ENCODE measurements around the gene IBA57. TPM values are rescaled to one million over a fixed set of nuclear protein-coding genes. Genes with fewer than 3 reads are reported as not detected.

The IBA57 gene
- total and polyA plus RNA-seq, 2 of the 8 experiments (the other 6 are each of a cell fraction or from before 2014, with no cell fraction given) = 2.6 to 5.9 TPM

DNA sequence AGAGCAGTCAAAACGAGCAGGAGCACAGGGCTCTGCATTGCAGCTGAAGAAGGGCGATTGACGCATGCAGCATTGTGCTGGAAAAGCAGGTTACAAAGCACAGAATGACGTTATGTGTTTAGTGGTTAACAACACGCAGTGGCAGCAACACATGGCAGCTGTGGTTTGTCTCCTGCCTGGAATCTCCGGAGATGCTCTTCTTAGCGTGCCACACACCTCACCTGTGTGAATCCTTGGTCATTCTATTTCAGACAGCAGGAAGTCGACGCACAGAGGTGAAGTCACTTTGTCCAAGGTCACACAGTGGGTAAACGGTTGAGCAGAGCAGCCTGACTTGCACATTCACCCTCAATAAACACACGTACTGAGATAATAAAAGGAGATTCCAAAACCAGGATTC is 56.9 kb downstream of the IBA57 start:
- H3K79me1 ChIP-seq (ENCODE audit: low read depth, low read length) = peaks cover 11% of the 10 kb centered on the region
- ChIA-PET CTCF (ENCODE audit: partially characterized antibody) (interaction anchor here (0.8 to 1.6 kb wide), 4 partner anchors 8 to 14 kb away, joined by 3 to 4 read pairs (median 4); no protein-coding TSS in a partner anchor), POLR2A (ENCODE audit: partially characterized antibody) (interaction anchor here (2.8 kb wide), 1 partner anchor 9 kb away, joined by 10 read pairs; no protein-coding TSS in a partner anchor)
- no peak overlapping the region for H4K5ac ChIP-seq (ENCODE audit: insufficient read length, low read depth, low read length)
- no peaks in the 10 kb centered on the region for H3K27me3 ChIP-seq (replicated peaks in 1 of 4; ENCODE audit: control insufficient read depth in 3 of 4, extremely low read depth in 1 of 4, insufficient read depth in 3 of 4, low read length in 3 of 4)
- H3K79me2 ChIP-seq (ENCODE audit: control insufficient read depth in 1 of 2, insufficient read depth in 2 of 2, low read length in 2 of 2) = no peaks in the 10 kb centered on the region
- peaks cover 0 to 3% of the 10 kb centered on the region in 2 experiments; a peak in 1 of 4 replicates for H3K9me3 ChIP-seq (ENCODE audit: insufficient read depth in 2 of 2, low read depth in 1 of 2, low read length in 1 of 2)
- no peak overlapping the region for H3K4ac ChIP-seq (replicated peaks; ENCODE audit: insufficient read length, low read depth, low read length)
- no peak overlapping the region for H3K4me3 ChIP-seq (ENCODE audit: extremely low read depth in 1 of 4, insufficient read depth in 2 of 4, low read depth in 3 of 4, low read length in 4 of 4)
- H4K20me1 ChIP-seq (replicated peaks in 1 of 2; ENCODE audit: control insufficient read depth in 1 of 2, insufficient read depth in 2 of 2, low read length in 2 of 2) = peaks cover 0 to 16% of the 10 kb centered on the region in 2 experiments
- no peak overlapping the region for H4K91ac ChIP-seq (replicated peaks; ENCODE audit: insufficient read length, low read length)
- no peaks in the 10 kb centered on the region; a peak in 1 of 7 replicates for H3K4me1 ChIP-seq (replicated peaks in 1 of 4; ENCODE audit: control insufficient read depth in 3 of 4, insufficient read depth in 4 of 4, low read length in 3 of 4)
- no peak overlapping the region for H3K18ac ChIP-seq (ENCODE audit: extremely low read depth, low read length)
- FAIRE-seq (no peak), DNase-seq (ENCODE audit: low read depth in 1 of 2, low spot score in 2 of 2) (peak in 1 of 2 experiments; percentile 10)
- H2BK12ac ChIP-seq (ENCODE audit: low read depth, low read length) = no peak overlapping the region
- no peak overlapping the region for H2BK120ac ChIP-seq (replicated peaks; ENCODE audit: low read depth, low read length)
- H3K14ac ChIP-seq (ENCODE audit: insufficient read length) = no peak overlapping the region
- no peak overlapping the region for H2AFZ ChIP-seq (ENCODE audit: low read length)
- no peak overlapping the region for H2BK20ac ChIP-seq (ENCODE audit: low read length)
- H3K23me2 ChIP-seq (ENCODE audit: low read depth, low read length) = no peaks in the 10 kb centered on the region; the same call in 1 of the 2 replicates
- WGBS, 2 experiments (ENCODE audit: extremely low coverage in 1 of 2, insufficient coverage in 1 of 2, insufficient read length in 1 of 2, insufficient replicate concordance in 2 of 2, low coverage in 1 of 2, low lambda C conversion rate in 2 of 2, missing lambda C conversion rate in 1 of 2) = 88% methylated on average over 11 of the region's 11 CpGs; no CpG with 5 or more reads in 1 of the 2 experiments
- no peak overlapping the region for H2AK5ac ChIP-seq (ENCODE audit: low read depth, low read length)
- no peak overlapping the region for H4K8ac ChIP-seq (ENCODE audit: extremely low read depth, insufficient read depth, low read length)
- no peak overlapping the region for H3K9ac ChIP-seq (replicated peaks in 1 of 4; ENCODE audit: extremely low read depth in 1 of 4, low read depth in 3 of 4, low read length in 3 of 4)
- TF ChIP-seq, protein P1, sequence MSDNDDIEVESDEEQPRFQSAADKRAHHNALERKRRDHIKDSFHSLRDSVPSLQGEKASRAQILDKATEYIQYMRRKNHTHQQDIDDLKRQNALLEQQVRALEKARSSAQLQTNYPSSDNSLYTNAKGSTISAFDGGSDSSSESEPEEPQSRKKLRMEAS (IDR thresholded peaks at IDR 0.05) = no peak
- TF ChIP-seq JUN (IDR thresholded peaks at IDR 0.05; ENCODE audit: low read depth, low read length) = no peak
- no peak for TF ChIP-seq SIN3A (conservative IDR thresholded peaks at IDR 0.05 in 1 of 2, IDR thresholded peaks at IDR 0.05 in 1 of 2; ENCODE audit: low read depth in 1 of 2, low read length in 2 of 2)
- no peak for TF ChIP-seq RFX5 (IDR thresholded peaks at IDR 0.05; ENCODE audit: borderline replicate concordance, low read depth, low read length)
- TF ChIP-seq KDM4A (IDR thresholded peaks at IDR 0.05; ENCODE audit: low read depth, low read length, severe bottlenecking) = no peak
- no peak overlapping the region for H2BK15ac ChIP-seq (ENCODE audit: low read length)
- no peak overlapping the region for H3K27ac ChIP-seq (ENCODE audit: low read depth, low read length)
- H3K36me3 ChIP-seq (ENCODE audit: control insufficient read depth in 2 of 4, insufficient read depth in 4 of 4, low read length in 3 of 4) = peaks cover 13 to 46% (median 29%) of the 10 kb centered on the region in 4 experiments
- H2BK5ac ChIP-seq (ENCODE audit: low read depth, low read length) = no peak overlapping the region
- H3K56ac ChIP-seq (replicated peaks; ENCODE audit: insufficient read length, low read depth, low read length) = no peak overlapping the region
- no peak overlapping the region for H3K23ac ChIP-seq (ENCODE audit: insufficient read length)
- H3K4me2 ChIP-seq (ENCODE audit: insufficient read depth in 1 of 2, low read depth in 2 of 2, low read length in 2 of 2) = no peak overlapping the region
